Astrocyte (in vitro differentiated cells and primary cell): ENCODE data around the gene TIAM2.

Experiments
- EZH2 ChIP-seq: IDR thresholded peaks from 2 replicates; pipeline ENCODE4 v1.6.1; 2012; ENCODE audit warnings: mild to moderate bottlenecking, low read length, inconsistent platforms; ENCODE audit not compliant: insufficient read depth
- TF ChIP-seq, protein P1 (sequence below): IDR thresholded peaks from 2 replicates; pipeline ENCODE4 v1.5.1; 2011; ENCODE audit warnings: low read depth, mild to moderate bottlenecking, inconsistent platforms, low read length, moderate library complexity; ENCODE audit not compliant: insufficient read depth

DNA sequence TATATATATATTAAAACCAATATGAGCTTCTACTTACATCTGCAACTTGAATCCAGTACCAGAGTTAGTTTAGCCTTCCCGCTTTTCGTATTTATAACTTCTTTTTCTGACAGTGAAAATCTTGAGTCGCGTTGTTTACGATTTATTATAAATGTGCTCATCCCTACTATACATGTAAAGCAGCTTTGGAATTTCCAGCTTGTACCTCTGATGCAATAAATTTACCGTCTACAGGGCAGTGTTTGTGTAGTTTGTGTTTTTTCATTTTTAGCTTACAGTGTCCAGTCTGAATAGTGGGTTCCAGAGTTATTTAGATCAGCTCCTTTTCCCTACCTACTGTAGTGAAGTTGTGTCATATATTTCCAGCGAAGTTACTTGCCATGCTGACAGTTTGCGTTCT lies 66.3 kb downstream of the TIAM2 start:
- TF ChIP-seq, protein P1, sequence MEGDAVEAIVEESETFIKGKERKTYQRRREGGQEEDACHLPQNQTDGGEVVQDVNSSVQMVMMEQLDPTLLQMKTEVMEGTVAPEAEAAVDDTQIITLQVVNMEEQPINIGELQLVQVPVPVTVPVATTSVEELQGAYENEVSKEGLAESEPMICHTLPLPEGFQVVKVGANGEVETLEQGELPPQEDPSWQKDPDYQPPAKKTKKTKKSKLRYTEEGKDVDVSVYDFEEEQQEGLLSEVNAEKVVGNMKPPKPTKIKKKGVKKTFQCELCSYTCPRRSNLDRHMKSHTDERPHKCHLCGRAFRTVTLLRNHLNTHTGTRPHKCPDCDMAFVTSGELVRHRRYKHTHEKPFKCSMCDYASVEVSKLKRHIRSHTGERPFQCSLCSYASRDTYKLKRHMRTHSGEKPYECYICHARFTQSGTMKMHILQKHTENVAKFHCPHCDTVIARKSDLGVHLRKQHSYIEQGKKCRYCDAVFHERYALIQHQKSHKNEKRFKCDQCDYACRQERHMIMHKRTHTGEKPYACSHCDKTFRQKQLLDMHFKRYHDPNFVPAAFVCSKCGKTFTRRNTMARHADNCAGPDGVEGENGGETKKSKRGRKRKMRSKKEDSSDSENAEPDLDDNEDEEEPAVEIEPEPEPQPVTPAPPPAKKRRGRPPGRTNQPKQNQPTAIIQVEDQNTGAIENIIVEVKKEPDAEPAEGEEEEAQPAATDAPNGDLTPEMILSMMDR = no peak
- TF ChIP-seq EZH2 = no peak
